ENCODE results near the gene LOXL4. TPM values are rescaled to one million over a fixed set of nuclear protein-coding genes. Genes with fewer than 3 reads are reported as not detected.

Gene LOXL4
- total and polyA plus RNA-seq, 2 donors (not counting 1 experiment from before 2014, with no cell fraction given): 0.12 TPM; not detected in 1

- H3K79me2 ChIP-seq (ENCODE audit: control insufficient read depth, insufficient read depth, low read length): no peaks in the 10 kb centered on the region
- no peak for ATAC-seq (ENCODE audit: low read depth)
- no peaks in the 10 kb centered on the region for H3K9me3 Mint-ChIP-seq (ENCODE audit: insufficient read depth)
- WGBS (ENCODE audit: insufficient coverage): 91% methylated on average over 12 of the region's 17 CpGs
- no peak overlapping the region for H3K4me3 Mint-ChIP-seq
- no peak overlapping the region for H3K27ac Mint-ChIP-seq
- TF ChIP-seq CTCF (IDR thresholded peaks at IDR 0.05) (no peak), EZH2 (IDR thresholded peaks at IDR 0.05; ENCODE audit: borderline replicate concordance, insufficient read depth, low read depth, low read length, poor library complexity, severe bottlenecking) (no peak)
- no peak for DNase-seq
- CTCF ChIA-PET: no interaction called here
- no peaks in the 10 kb centered on the region for H4K20me1 ChIP-seq (ENCODE audit: control insufficient read depth, insufficient read depth, low read length, poor library complexity, severe bottlenecking)
- H3K27me3 ChIP-seq (replicated peaks in 1 of 4; ENCODE audit: control extremely low read depth in 1 of 4, control insufficient read depth in 3 of 4, insufficient read depth in 4 of 4, low read length in 3 of 4): peaks cover 0 to 18% (median 6%) of the 10 kb centered on the region in 4 experiments
- no peak overlapping the region for H2AFZ ChIP-seq (ENCODE audit: insufficient read depth, low read depth, low read length, poor library complexity, severe bottlenecking)
- no peaks in the 10 kb centered on the region for H3K36me3 ChIP-seq (replicated peaks in 1 of 2; ENCODE audit: control extremely low read depth in 1 of 2, control insufficient read depth in 1 of 2, extremely low read depth in 1 of 2, insufficient read depth in 2 of 2, low read length in 1 of 2)
- H3K4me2 ChIP-seq (replicated peaks; ENCODE audit: low read depth, low read length, poor library complexity, severe bottlenecking): no peak overlapping the region
- H3K27ac ChIP-seq (ENCODE audit: low read length in 2 of 2): no peak overlapping the region
- H3K27me3 Mint-ChIP-seq: peaks cover 25% of the 10 kb centered on the region
- POLR2A ChIA-PET: no interaction called here
- H3K9me3 ChIP-seq (ENCODE audit: control extremely low read depth in 1 of 3, control insufficient read depth in 2 of 3, insufficient read depth in 1 of 3, low read length in 2 of 3): peaks cover 0 to 4% (median 0%) of the 10 kb centered on the region in 3 donors
- intact Hi-C loops (cut with micrococcal nuclease): no loop called here
- no peak overlapping the region for H3K9ac ChIP-seq (ENCODE audit: low read length)
- peaks cover 8% of the 10 kb centered on the region for H3K4me1 Mint-ChIP-seq
- H3K4me1 ChIP-seq (ENCODE audit: control insufficient read depth in 2 of 2, insufficient read depth in 2 of 2, low read length in 2 of 2): peaks cover 5 to 11% of the 10 kb centered on the region in 2 donors
- H3K4me3 ChIP-seq (ENCODE audit: control extremely low read depth in 1 of 5, extremely low read depth in 1 of 5, insufficient read depth in 1 of 5, low read depth in 2 of 5, low read length in 4 of 5): no peak overlapping the region
These were observed 2.3 kb downstream of the LOXL4 start for GRCh38 chr10:98265403-98266378.

Measured in B cell (primary cell).